HG02678 (cell line): ENCODE measurements around the gene STAC.
"Not testable (repeated sequence)": the region's sequence is repeated elsewhere in the genome, so short reads cannot be mapped to it uniquely, and the experiment has no call there.

Experiments used
- ATAC-seq: cut with Tn5 transposase; IDR thresholded peaks from one replicate; pipeline ENCODE4 v1.9.1; 2021; ENCODE audit warnings: mild to moderate bottlenecking, moderate library complexity; ENCODE audit not compliant: unreplicated experiment

Gene STAC

GRCh38 chr3:36476286-36476942 lies 96.1 kb downstream of the STAC start:
- ATAC-seq, result no peak

GRCh38 chr3:36477655-36478054 lies 97.4 kb downstream of the STAC start:
- no peak for ATAC-seq

GRCh38 chr3:36480911-36481648 lies 100.8 kb downstream of the STAC start:
- no peak for ATAC-seq

GRCh38 chr3:36482256-36482655 lies 102.0 kb downstream of the STAC start:
- ATAC-seq, result no peak

- no peak for ATAC-seq
Observed at GRCh38 chr3:36482880-36483279, 102.6 kb downstream of the STAC start.

- ATAC-seq, result no peak
Observed at GRCh38 chr3:36483709-36484108, 103.4 kb downstream of the STAC start.

GRCh38 chr3:36484386-36484785 lies 104.1 kb downstream of the STAC start:
- no peak for ATAC-seq

GRCh38 chr3:36486009-36486795 lies 105.9 kb downstream of the STAC start:
- ATAC-seq, result no peak

- ATAC-seq, result no peak
Observed at GRCh38 chr3:36487616-36488015, 107.3 kb downstream of the STAC start.

- ATAC-seq, result no peak
Observed at GRCh38 chr3:36488077-36488789, 107.9 kb downstream of the STAC start.

GRCh38 chr3:36489101-36489500 lies 108.8 kb downstream of the STAC start:
- no peak for ATAC-seq

GRCh38 chr3:36489679-36490425 lies 109.5 kb downstream of the STAC start:
- no peak for ATAC-seq

GRCh38 chr3:36493051-36493450 lies 112.7 kb downstream of the STAC start:
- ATAC-seq, result no peak

- ATAC-seq, result no peak
Observed at GRCh38 chr3:36494461-36495109, 114.3 kb downstream of the STAC start.

- ATAC-seq, result no peak
Observed at GRCh38 chr3:36496684-36497633, 116.7 kb downstream of the STAC start.

- not testable (repeated sequence) for ATAC-seq
Observed at GRCh38 chr3:36500053-36500452, 119.7 kb downstream of the STAC start.

GRCh38 chr3:36501616-36502015 lies 121.3 kb downstream of the STAC start:
- ATAC-seq, result no peak

GRCh38 chr3:36505393-36505792 lies 125.1 kb downstream of the STAC start:
- ATAC-seq, result no peak
